ENCODE results near the gene DSC1. TPM values are rescaled to one million over a fixed set of nuclear protein-coding genes. Genes with fewer than 3 reads are reported as not detected.

DSC1 gene
- total and polyA plus RNA-seq, 10 of the 15 experiments (the other 5 are each of a cell fraction or from before 2014, with no cell fraction given), result 0.24 to 0.84 (median 0.44) TPM; not detected in 1

DNA sequence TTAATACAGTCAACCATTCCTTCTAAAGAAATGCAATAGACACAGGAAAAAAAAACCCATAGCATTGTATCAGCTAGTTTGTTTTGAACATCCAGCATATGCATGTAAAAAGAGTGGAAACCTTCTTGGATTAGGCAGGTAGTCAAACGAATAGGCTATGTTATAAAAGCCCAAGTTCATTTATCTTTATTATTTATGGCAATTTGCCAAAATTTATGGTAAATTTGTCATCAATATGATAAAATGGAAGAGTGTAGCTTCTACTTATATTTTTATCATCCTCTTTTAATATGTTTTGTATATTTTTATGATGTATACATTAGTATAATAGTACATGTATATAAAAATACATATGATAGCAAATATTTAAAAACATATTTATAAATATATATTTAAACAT lies 23.9 kb downstream of the DSC1 start:
- no peaks in the 10 kb centered on the region for H3K4me1 ChIP-seq (ENCODE audit: control insufficient read depth, insufficient read depth, low read length)
- WGBS (ENCODE audit: insufficient coverage, insufficient replicate concordance, low lambda C conversion rate, missing lambda C conversion rate), result 0% methylated on average over 1 of the region's 1 CpG
- no peak overlapping the region for H3K4me2 ChIP-seq (ENCODE audit: control insufficient read depth, insufficient read depth)
- ATAC-seq (no peak), FAIRE-seq (no peak), DNase-seq (ENCODE audit: low read depth, low spot score) (no peak)
- no peaks in the 10 kb centered on the region for H3K27me3 ChIP-seq (replicated peaks in 1 of 2; ENCODE audit: control insufficient read depth in 2 of 2, insufficient read depth in 2 of 2, low read length in 1 of 2)
- H4K20me1 ChIP-seq (ENCODE audit: control insufficient read depth, insufficient read depth), result no peaks in the 10 kb centered on the region
- ChIA-PET RAD21 (ENCODE audit: unreplicated experiment) (no interaction called here), CTCF (no interaction called here), POLR2A (no interaction called here), SMC1A (ENCODE audit: uncharacterized antibody, unreplicated experiment) (no interaction called here)
- BruUV-seq (replicated peaks), result no TSS peak
- no peaks in the 10 kb centered on the region for H3K9me3 ChIP-seq (replicated peaks; ENCODE audit: control insufficient read depth, insufficient read depth, low read length)
- in situ Hi-C loops (cut with MboI), result no loop called here
- no peak overlapping the region for H3K27ac ChIP-seq (ENCODE audit: control insufficient read depth, insufficient read depth)
- H3K4me3 ChIP-seq, result no peak overlapping the region
- no peak overlapping the region for H2AFZ ChIP-seq (ENCODE audit: control insufficient read depth, low read depth, low read length)
- H3K36me3 ChIP-seq (ENCODE audit: control insufficient read depth in 2 of 2, insufficient read depth in 2 of 2, low read length in 1 of 2), result no peaks in the 10 kb centered on the region
- TF ChIP-seq SP1 (IDR thresholded peaks at IDR 0.05; ENCODE audit: low read depth, low read length) (no peak), ZSCAN29 (IDR thresholded peaks at IDR 0.05) (no peak), SREBF1 (IDR thresholded peaks at IDR 0.05; ENCODE audit: low read length) (no peak), ZNF24 (IDR thresholded peaks at IDR 0.05) (no peak), KLF5 (IDR thresholded peaks at IDR 0.05; ENCODE audit: partially characterized antibody) (no peak), SMAD1 (IDR thresholded peaks at IDR 0.05; ENCODE audit: low read depth, partially characterized antibody) (no peak), MEF2B (IDR thresholded peaks at IDR 0.05; ENCODE audit: partially characterized antibody, poor library complexity, severe bottlenecking) (no peak), DPF2 (IDR thresholded peaks at IDR 0.05) (no peak), EZH2 (IDR thresholded peaks at IDR 0.05; ENCODE audit: borderline replicate concordance, control insufficient read depth, low read depth, low read length) (no peak), LARP7 (IDR thresholded peaks at IDR 0.05) (no peak), TCF3 (IDR thresholded peaks at IDR 0.05; ENCODE audit: borderline replicate concordance, insufficient read depth, low read depth, low read length) (no peak), BMI1 (IDR thresholded peaks at IDR 0.05; ENCODE audit: borderline replicate concordance) (no peak), EGR1 (IDR thresholded peaks at IDR 0.05; ENCODE audit: borderline replicate concordance in 1 of 2, low read depth in 2 of 2, low read length in 2 of 2) (no peak), FOS (IDR thresholded peaks at IDR 0.05; ENCODE audit: borderline replicate concordance, extremely low read depth, insufficient read length) (no peak)
- TF ChIP-seq, protein P1, sequence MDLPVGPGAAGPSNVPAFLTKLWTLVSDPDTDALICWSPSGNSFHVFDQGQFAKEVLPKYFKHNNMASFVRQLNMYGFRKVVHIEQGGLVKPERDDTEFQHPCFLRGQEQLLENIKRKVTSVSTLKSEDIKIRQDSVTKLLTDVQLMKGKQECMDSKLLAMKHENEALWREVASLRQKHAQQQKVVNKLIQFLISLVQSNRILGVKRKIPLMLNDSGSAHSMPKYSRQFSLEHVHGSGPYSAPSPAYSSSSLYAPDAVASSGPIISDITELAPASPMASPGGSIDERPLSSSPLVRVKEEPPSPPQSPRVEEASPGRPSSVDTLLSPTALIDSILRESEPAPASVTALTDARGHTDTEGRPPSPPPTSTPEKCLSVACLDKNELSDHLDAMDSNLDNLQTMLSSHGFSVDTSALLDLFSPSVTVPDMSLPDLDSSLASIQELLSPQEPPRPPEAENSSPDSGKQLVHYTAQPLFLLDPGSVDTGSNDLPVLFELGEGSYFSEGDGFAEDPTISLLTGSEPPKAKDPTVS (IDR thresholded peaks at IDR 0.05; ENCODE audit: low read depth, low read length), result no peak
- TF ChIP-seq, protein P2, sequence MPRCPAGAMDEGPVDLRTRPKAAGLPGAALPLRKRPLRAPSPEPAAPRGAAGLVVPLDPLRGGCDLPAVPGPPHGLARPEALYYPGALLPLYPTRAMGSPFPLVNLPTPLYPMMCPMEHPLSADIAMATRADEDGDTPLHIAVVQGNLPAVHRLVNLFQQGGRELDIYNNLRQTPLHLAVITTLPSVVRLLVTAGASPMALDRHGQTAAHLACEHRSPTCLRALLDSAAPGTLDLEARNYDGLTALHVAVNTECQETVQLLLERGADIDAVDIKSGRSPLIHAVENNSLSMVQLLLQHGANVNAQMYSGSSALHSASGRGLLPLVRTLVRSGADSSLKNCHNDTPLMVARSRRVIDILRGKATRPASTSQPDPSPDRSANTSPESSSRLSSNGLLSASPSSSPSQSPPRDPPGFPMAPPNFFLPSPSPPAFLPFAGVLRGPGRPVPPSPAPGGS (IDR thresholded peaks at IDR 0.05; ENCODE audit: borderline replicate concordance, insufficient read depth, low read depth, low read length, poor library complexity, severe bottlenecking), result no peak
- TF ChIP-seq, protein P3, sequence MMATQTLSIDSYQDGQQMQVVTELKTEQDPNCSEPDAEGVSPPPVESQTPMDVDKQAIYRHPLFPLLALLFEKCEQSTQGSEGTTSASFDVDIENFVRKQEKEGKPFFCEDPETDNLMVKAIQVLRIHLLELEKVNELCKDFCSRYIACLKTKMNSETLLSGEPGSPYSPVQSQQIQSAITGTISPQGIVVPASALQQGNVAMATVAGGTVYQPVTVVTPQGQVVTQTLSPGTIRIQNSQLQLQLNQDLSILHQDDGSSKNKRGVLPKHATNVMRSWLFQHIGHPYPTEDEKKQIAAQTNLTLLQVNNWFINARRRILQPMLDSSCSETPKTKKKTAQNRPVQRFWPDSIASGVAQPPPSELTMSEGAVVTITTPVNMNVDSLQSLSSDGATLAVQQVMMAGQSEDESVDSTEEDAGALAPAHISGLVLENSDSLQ (IDR thresholded peaks at IDR 0.05), result no peak
- H3K9ac ChIP-seq (ENCODE audit: control insufficient read depth, insufficient read depth, low read length), result no peak overlapping the region
- intact Hi-C loops (cut with micrococcal nuclease; ENCODE audit: unreplicated experiment), result no loop called here
- H3K79me2 ChIP-seq (ENCODE audit: control insufficient read depth, insufficient read depth, low read length), result no peaks in the 10 kb centered on the region
